Caco-2 (cell line): ENCODE data around the gene MPO. TPM values are rescaled to one million over a fixed set of nuclear protein-coding genes. Genes with fewer than 3 reads are reported as not detected.

Source experiments
- BruUV-seq: library from RNA; stranded (reverse); fragments of 400-500 nt; replicated peaks from 2 replicates; lab custom pipeline; 2021; lab: Mats Ljungman, UMichigan
- CTCF ChIA-PET: fragments of 300-600 bp; sonication (Branson Sonifier 250); formaldehyde crosslinking; loops from one replicate; lab custom pipeline; 2022; ENCODE audit warnings: antibody characterized with exemption; lab: Charles Lee
- POLR2A ChIA-PET: fragments of 300-600 bp; sonication (Branson Sonifier 250); formaldehyde crosslinking; loops from one replicate; lab custom pipeline; 2022; ENCODE audit warnings: antibody characterized with exemption; lab: Charles Lee
- DNase-seq, 2 experiments: peaks; one replicate each; pipeline versions ENCODE4 v3.0.0 to v3.0.0-alpha.2; 2020 to 2022
- H3K27me3 ChIP-seq: replicated peaks from 2 replicates; pipeline ENCODE4 v1.6.0; 2011; ENCODE audit warnings: low read length; ENCODE audit not compliant: control insufficient read depth, insufficient read depth
- H3K36me3 ChIP-seq: 2 replicates; pipeline ENCODE4 v1.5.1; 2011; ENCODE audit warnings: low read length; ENCODE audit not compliant: control insufficient read depth, insufficient read depth
- H3K4me1 ChIP-seq: fragments of 250-450 bp; sonication (Bioruptor Pico); 2 replicates; pipeline ENCODE4 v1.5.1; 2020; ENCODE audit warnings: mild to moderate bottlenecking
- H3K4me3 ChIP-seq: 2 replicates; pipeline ENCODE4 v1.5.1; 2011; ENCODE audit warnings: low read depth, mild to moderate bottlenecking, control low read depth, low read length
- H3K9me3 ChIP-seq: fragments of 250-450 bp; sonication (Bioruptor Pico); 2 replicates; pipeline ENCODE4 v1.5.1; 2020; ENCODE audit warnings: mild to moderate bottlenecking, moderate library complexity
- H3K27ac Mint-ChIP-seq: one replicate; pipeline ENCODE4 v1.8.0; 2022; ENCODE audit warnings: mixed read lengths; ENCODE audit not compliant: unreplicated experiment
- H3K27me3 Mint-ChIP-seq: one replicate; pipeline ENCODE4 v1.8.0; 2022; ENCODE audit warnings: mixed read lengths; ENCODE audit not compliant: insufficient read depth, unreplicated experiment
- H3K36me3 Mint-ChIP-seq: one replicate; pipeline ENCODE4 v1.8.0; 2022; ENCODE audit warnings: mild to moderate bottlenecking, mixed read lengths; ENCODE audit not compliant: insufficient read depth, unreplicated experiment
- H3K4me1 Mint-ChIP-seq: one replicate; pipeline ENCODE4 v1.8.0; 2022; ENCODE audit warnings: low read depth, mixed read lengths; ENCODE audit not compliant: unreplicated experiment
- H3K4me3 Mint-ChIP-seq: one replicate; pipeline ENCODE4 v1.8.0; 2022; ENCODE audit warnings: mild to moderate bottlenecking, moderate library complexity, mixed read lengths; ENCODE audit not compliant: unreplicated experiment
- H3K9me3 Mint-ChIP-seq: one replicate; pipeline ENCODE4 v1.8.0; 2022; ENCODE audit warnings: mixed read lengths; ENCODE audit not compliant: unreplicated experiment
- intact Hi-C: fragments of 100-400 bp; cut with micrococcal nuclease; formaldehyde crosslinking; loops from one replicate; pipeline ENCODE4 v1.10.0; 2022; ENCODE audit not compliant: unreplicated experiment
- total RNA-seq: library from RNA; stranded (reverse); gene quantifications from 2 replicates; pipeline ENCODE4 v1.2.3, GENCODE V29; 2022
- TF ChIP-seq, protein P1 (sequence below), 2 experiments: fragments of 200-600 bp in 1 of 2; IDR thresholded peaks; 1 replicate in 1 of 2; 2 replicates in 1 of 2; pipeline versions ENCODE4 v1.5.1 to v1.8.0; 2011 to 2022; ENCODE audit warnings: antibody characterized with exemption in 1 of 2, control low read depth in 1 of 2, inconsistent platforms in 1 of 2, low read depth in 1 of 2, low read length in 1 of 2, mild to moderate bottlenecking in 1 of 2, moderate library complexity in 1 of 2; ENCODE audit not compliant: insufficient read depth in 1 of 2, severe bottlenecking in 1 of 2, unreplicated experiment in 1 of 2

MPO gene
- total RNA-seq, 1 experiment from 2014 or later: 0.23 TPM

DNA sequence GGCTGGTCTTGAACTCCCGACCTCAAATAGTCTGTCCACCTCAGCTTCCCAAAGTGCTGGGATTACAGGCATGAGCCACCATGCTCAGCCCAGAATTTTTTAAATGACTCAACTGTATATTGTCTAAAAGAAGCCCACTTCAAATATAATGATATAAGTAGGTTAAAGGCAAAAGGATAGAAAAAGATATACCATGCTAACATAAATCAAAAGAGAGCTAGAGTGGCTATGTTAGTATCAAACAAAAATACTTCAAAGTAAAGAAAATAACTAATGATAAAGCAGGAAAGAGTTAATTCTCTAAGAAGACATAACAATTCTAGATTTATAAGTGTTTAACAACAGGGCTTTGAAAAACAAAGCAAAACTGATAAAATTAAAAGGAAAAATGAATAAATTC is 13.3 kb upstream of the MPO start:
- Mint-ChIP-seq H3K9me3 (no peaks in the 10 kb centered on the region), H3K27me3 (peaks cover 8% of the 10 kb centered on the region), H3K36me3 (no peaks in the 10 kb centered on the region), H3K4me1 (peaks cover 6% of the 10 kb centered on the region), H3K4me3 (no peak overlapping the region), H3K27ac (no peak overlapping the region)
- intact Hi-C loops: no loop called here
- DNase-seq: no peak
- no peak overlapping the region for H3K4me3 ChIP-seq
- no peaks in the 10 kb centered on the region; the same call in 1 of the 2 replicates for H3K27me3 ChIP-seq
- TF ChIP-seq, protein P1, sequence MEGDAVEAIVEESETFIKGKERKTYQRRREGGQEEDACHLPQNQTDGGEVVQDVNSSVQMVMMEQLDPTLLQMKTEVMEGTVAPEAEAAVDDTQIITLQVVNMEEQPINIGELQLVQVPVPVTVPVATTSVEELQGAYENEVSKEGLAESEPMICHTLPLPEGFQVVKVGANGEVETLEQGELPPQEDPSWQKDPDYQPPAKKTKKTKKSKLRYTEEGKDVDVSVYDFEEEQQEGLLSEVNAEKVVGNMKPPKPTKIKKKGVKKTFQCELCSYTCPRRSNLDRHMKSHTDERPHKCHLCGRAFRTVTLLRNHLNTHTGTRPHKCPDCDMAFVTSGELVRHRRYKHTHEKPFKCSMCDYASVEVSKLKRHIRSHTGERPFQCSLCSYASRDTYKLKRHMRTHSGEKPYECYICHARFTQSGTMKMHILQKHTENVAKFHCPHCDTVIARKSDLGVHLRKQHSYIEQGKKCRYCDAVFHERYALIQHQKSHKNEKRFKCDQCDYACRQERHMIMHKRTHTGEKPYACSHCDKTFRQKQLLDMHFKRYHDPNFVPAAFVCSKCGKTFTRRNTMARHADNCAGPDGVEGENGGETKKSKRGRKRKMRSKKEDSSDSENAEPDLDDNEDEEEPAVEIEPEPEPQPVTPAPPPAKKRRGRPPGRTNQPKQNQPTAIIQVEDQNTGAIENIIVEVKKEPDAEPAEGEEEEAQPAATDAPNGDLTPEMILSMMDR (IDR thresholded peaks at IDR 0.05; ENCODE audit: insufficient read depth in 1 of 2, low read depth in 1 of 2, low read length in 1 of 2, severe bottlenecking in 1 of 2, unreplicated experiment in 1 of 2): no peak
- no TSS peak for BruUV-seq
- 0 out of 2 replicates have a peak, but pooled peaks cover 5% of the 10 kb centered on the region for H3K4me1 ChIP-seq
- no peaks in the 10 kb centered on the region for H3K36me3 ChIP-seq
- POLR2A ChIA-PET: no interaction called here
- H3K9me3 ChIP-seq: 0 out of 2 replicates have a peak, but pooled peaks cover 5% of the 10 kb centered on the region
- CTCF ChIA-PET: no interaction called here

DNA sequence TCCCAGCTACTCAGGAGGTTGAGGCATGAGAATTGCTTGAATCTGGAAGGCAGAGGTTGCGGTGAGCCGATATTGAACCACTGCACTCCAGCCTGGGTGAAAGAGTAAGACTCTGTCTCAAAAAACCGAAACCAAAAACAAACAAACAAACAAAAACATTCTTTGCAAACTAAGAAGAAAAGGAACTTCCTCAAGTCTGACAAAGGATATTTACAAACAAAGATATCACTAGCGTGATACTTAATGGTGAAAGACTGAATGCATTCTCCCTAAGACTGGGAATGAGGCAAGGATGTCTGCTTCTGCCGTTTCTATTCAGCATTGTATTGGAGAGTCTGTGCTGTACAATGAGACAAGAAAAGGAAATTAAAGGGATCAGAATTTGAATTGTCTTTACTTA is 10.5 kb upstream of the MPO start:
- POLR2A ChIA-PET: no interaction called here
- peaks cover 6% of the 10 kb centered on the region for H3K4me1 Mint-ChIP-seq
- H3K9me3 Mint-ChIP-seq: no peaks in the 10 kb centered on the region
- no peak for DNase-seq
- 0 out of 2 replicates have a peak, but pooled peaks cover 5% of the 10 kb centered on the region for H3K4me1 ChIP-seq
- H3K36me3 ChIP-seq: no peaks in the 10 kb centered on the region
- no peak overlapping the region for H3K4me3 Mint-ChIP-seq
- peaks cover 5% of the 10 kb centered on the region for H3K27me3 Mint-ChIP-seq
- H3K36me3 Mint-ChIP-seq: no peaks in the 10 kb centered on the region
- intact Hi-C loops: no loop called here
- H3K9me3 ChIP-seq: 0 out of 2 replicates have a peak, but pooled peaks cover 5% of the 10 kb centered on the region
- no peak overlapping the region for H3K27ac Mint-ChIP-seq
- no peak overlapping the region for H3K4me3 ChIP-seq
- CTCF ChIA-PET: interaction anchor here (1.0 kb wide), 1 partner anchor 12 kb away, joined by 5 read pairs; no protein-coding TSS in a partner anchor
- BruUV-seq: no TSS peak
- no peaks in the 10 kb centered on the region; the same call in 1 of the 2 replicates for H3K27me3 ChIP-seq
- TF ChIP-seq, protein P1 (IDR thresholded peaks at IDR 0.05; ENCODE audit: insufficient read depth in 1 of 2, low read depth in 1 of 2, low read length in 1 of 2, severe bottlenecking in 1 of 2, unreplicated experiment in 1 of 2): no peak

DNA sequence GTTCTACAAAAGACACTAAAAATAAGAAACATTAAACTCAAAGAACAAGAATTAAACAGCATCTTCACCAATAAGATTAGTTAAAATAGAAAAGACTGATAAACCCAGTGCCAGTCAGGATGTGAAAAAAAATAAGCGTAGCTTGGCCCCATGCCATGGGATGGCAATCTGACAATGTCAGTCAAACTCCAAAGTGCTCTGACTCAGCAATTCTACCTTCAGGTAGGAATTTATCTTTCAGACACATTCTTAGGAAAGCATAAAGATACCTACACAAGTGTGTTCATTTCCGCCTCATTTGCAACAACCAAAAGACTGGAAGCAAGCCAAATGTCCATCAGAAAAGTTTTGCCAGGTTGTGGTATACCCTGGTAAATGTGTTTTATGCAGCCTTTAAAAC is 9.1 kb upstream of the MPO start:
- Mint-ChIP-seq H3K4me3 (no peak overlapping the region), H3K27me3 (peaks cover 5% of the 10 kb centered on the region), H3K27ac (no peak overlapping the region), H3K4me1 (peaks cover 12% of the 10 kb centered on the region), H3K9me3 (no peaks in the 10 kb centered on the region), H3K36me3 (no peaks in the 10 kb centered on the region)
- ChIA-PET POLR2A (no interaction called here), CTCF (no interaction called here)
- Histone ChIP-seq H3K4me3 (no peak overlapping the region), H3K9me3 (0 out of 2 replicates have a peak, but pooled peaks cover 5% of the 10 kb centered on the region), H3K4me1 (0 out of 2 replicates have a peak, but pooled peaks cover 5% of the 10 kb centered on the region), H3K36me3 (no peaks in the 10 kb centered on the region), H3K27me3 (no peaks in the 10 kb centered on the region; the same call in 1 of the 2 replicates)
- intact Hi-C loops: no loop called here
- DNase-seq: no peak
- TF ChIP-seq, protein P1 (IDR thresholded peaks at IDR 0.05; ENCODE audit: insufficient read depth in 1 of 2, low read depth in 1 of 2, low read length in 1 of 2, severe bottlenecking in 1 of 2, unreplicated experiment in 1 of 2): no peak
- no TSS peak for BruUV-seq
